ENCODE measurements around the gene ARHGAP11B.
"Not testable (repeated sequence)": the region's sequence is repeated elsewhere in the genome, so short reads cannot be mapped to it uniquely, and the experiment has no call there.

The ARHGAP11B gene

GRCh38 chr15:30661154-30661553, 35.2 kb downstream of the ARHGAP11B start:
- peak; percentile 15 for DNase-seq (ENCODE audit: low read depth)
- peak; percentile 22 for TF ChIP-seq CTCF (IDR thresholded peaks at IDR 0.05; ENCODE audit: insufficient read depth, low read depth, low read length, missing control alignments)
- H3K4me3 ChIP-seq (ENCODE audit: low read depth, low read length) = not testable (repeated sequence)

- DNase-seq (ENCODE audit: low read depth); H3K4me3 ChIP-seq (ENCODE audit: low read depth, low read length): not testable (repeated sequence)
These were observed 43.7 kb downstream of the ARHGAP11B start for GRCh38 chr15:30669621-30670020.

DNA sequence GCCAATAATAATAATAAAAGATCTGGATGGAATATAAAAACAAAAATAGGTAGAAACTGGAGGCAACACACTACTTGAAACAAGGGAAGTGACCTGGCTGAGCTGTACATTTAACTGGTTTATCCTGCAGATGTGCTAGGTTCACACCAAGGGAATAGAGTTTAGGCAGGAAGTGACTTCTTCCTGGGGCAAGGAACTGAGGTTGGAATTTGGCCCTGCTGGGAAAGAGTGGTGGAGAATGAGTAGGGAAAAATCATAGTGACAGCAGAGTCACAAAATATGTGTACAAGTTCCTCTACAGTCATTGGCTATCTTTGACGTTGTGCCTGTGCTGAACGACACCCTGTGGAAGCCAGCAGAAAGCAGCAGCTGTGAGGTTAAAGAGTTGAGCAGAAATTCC, 44.1 kb downstream of the ARHGAP11B start:
- no peak overlapping the region for H3K4me3 ChIP-seq (ENCODE audit: low read depth, low read length)
- no peak for DNase-seq (ENCODE audit: low read depth)
- no peak for TF ChIP-seq CTCF (IDR thresholded peaks at IDR 0.05; ENCODE audit: insufficient read depth, low read depth, low read length, missing control alignments)

DNA sequence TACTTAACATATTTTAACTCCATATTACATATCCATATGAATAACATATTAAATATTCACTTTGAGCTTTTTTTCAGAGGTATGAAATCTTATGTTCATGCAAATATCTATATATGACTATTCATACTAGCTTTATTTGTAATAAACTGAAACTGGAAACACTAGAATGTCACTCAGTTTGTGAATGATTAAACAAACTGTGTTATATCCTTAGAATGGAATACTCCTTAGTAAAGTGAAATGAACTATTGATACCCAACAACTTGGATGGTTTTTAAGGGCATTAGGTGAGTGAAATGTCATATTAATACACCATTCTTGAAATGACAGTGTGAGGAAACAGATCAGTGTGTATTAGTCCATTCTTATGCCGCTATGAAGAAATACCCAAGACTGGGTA, 45.4 kb downstream of the ARHGAP11B start:
- no peak for TF ChIP-seq CTCF (IDR thresholded peaks at IDR 0.05; ENCODE audit: insufficient read depth, low read depth, low read length, missing control alignments)
- no peak overlapping the region for H3K4me3 ChIP-seq (ENCODE audit: low read depth, low read length)
- no peak for DNase-seq (ENCODE audit: low read depth)

DNA sequence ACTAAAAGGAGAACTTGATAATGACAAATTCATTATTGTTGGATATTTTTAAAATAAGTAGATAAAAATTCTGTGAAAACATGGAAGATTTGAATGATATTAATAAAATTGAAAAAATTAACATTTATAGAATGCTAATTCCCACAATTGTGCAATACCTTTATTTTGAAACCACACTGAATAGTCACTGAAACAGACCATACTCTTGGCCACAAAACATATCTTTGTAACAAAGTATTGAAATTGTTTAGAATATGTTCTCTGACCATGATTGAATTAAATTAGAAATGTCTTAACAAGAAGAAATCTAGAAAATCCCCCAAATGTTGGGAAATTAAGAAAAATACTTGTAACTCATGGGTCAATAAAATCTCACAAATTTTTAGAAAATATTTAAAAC, 49.2 kb downstream of the ARHGAP11B start:
- no peak for TF ChIP-seq CTCF (IDR thresholded peaks at IDR 0.05; ENCODE audit: insufficient read depth, low read depth, low read length, missing control alignments)
- H3K4me3 ChIP-seq (ENCODE audit: low read depth, low read length) = no peak overlapping the region
- DNase-seq (ENCODE audit: low read depth) = no peak

DNA sequence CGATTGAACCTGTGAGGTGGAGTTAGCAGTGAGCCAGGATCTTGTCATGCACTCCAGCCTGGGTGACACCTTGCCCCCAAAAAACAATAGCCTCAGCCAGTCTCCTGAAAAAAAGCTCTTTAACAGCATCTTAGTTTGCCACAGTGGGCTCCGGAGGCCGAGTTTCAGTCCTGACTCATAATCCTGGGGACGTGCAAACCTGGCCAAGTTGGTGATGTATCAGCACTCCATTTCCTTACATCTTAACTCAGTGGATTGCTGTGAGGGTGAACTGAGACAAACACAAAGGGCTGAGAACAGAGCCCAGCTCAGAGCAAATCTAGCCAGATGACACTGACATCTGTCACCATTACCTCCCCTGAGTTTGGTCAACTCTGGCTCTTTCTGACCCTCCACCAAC, 50.0 kb downstream of the ARHGAP11B start:
- not testable (repeated sequence) for DNase-seq (ENCODE audit: low read depth); H3K4me3 ChIP-seq (ENCODE audit: low read depth, low read length)

DNA sequence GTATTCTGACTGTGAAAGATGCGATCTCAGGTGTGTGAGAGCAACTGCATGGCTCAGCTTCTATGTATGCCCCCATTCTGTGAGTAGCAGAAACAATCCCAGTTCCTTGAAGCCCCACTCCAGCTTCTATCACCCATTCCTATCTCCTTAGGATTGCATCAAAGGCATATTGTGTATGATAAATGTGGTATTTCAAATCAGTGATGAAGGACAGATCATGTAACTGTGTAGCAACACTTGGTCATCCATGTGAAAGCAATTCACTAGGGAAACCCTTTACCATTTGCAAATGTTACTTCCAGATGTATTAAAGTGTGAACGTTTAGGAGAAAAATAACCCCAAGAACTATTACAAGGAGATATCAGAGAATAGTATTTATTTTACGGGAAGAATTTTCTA, 55.1 kb downstream of the ARHGAP11B start:
- not testable (repeated sequence) for H3K4me3 ChIP-seq (ENCODE audit: low read depth, low read length); DNase-seq (ENCODE audit: low read depth)

GRCh38 chr15:30685709-30686285, 59.9 kb downstream of the ARHGAP11B start:
- not testable (repeated sequence) for H3K4me3 ChIP-seq (ENCODE audit: low read depth, low read length); DNase-seq (ENCODE audit: low read depth)

DNA sequence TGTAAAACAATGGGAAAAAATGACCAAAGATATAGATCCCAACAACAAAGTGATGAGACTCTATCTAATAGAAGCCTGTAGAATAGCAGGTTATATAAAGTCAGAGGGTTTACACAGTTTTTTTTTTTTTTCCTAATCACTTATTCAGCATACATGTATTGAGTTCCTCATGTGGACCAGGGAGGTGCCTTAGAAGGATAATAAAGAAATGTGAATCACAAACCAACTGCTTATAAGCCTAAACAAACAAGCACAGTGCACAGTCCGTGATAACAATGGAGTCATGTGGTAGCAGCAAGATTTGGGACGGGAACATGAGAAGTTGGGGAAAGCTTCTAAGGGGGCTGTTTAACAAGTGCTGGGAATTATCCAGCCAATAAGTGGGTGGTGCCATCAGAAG, 60.7 kb downstream of the ARHGAP11B start:
- not testable (repeated sequence) for H3K4me3 ChIP-seq (ENCODE audit: low read depth, low read length); DNase-seq (ENCODE audit: low read depth)

All from GM12865 (cell line).